GM19438 (cell line): Measurements from ENCODE around the gene LBP.
"Not testable (repeated sequence)": the region's sequence is repeated elsewhere in the genome, so short reads cannot be mapped to it uniquely, and the experiment has no call there.

ENCODE experiments used
- ATAC-seq: cut with Tn5 transposase; IDR thresholded peaks from one replicate; pipeline ENCODE4 v1.9.1; 2021; ENCODE audit warnings: low read depth; ENCODE audit not compliant: unreplicated experiment

Gene LBP

GRCh38 chr20:38393259-38393658, 47.0 kb downstream of the LBP start:
- no peak for ATAC-seq

- ATAC-seq, result no peak
Observed at GRCh38 chr20:38395165-38395564, 48.9 kb downstream of the LBP start.

GRCh38 chr20:38395751-38396395, 49.6 kb downstream of the LBP start:
- ATAC-seq, result not testable (repeated sequence)

- ATAC-seq, result no peak
Observed at GRCh38 chr20:38402089-38402488, 55.8 kb downstream of the LBP start.

GRCh38 chr20:38402816-38403215, 56.5 kb downstream of the LBP start:
- no peak for ATAC-seq

GRCh38 chr20:38404016-38404415, 57.7 kb downstream of the LBP start:
- ATAC-seq, result no peak

GRCh38 chr20:38405132-38405531, 58.9 kb downstream of the LBP start:
- no peak for ATAC-seq

- no peak for ATAC-seq
Observed at GRCh38 chr20:38406476-38406875, 60.2 kb downstream of the LBP start.

GRCh38 chr20:38407321-38407720, 61.0 kb downstream of the LBP start:
- ATAC-seq, result no peak

GRCh38 chr20:38407822-38408221, 61.5 kb downstream of the LBP start:
- not testable (repeated sequence) for ATAC-seq

GRCh38 chr20:38412877-38413577, 66.7 kb downstream of the LBP start:
- ATAC-seq, result no peak

- ATAC-seq, result no peak
Observed at GRCh38 chr20:38414769-38415450, 68.6 kb downstream of the LBP start.

GRCh38 chr20:38418509-38419204, 72.4 kb downstream of the LBP start:
- ATAC-seq, result no peak

GRCh38 chr20:38420388-38421085, 74.3 kb downstream of the LBP start:
- no peak for ATAC-seq

GRCh38 chr20:38421915-38422314, 75.6 kb downstream of the LBP start:
- no peak for ATAC-seq

- ATAC-seq, result no peak
Observed at GRCh38 chr20:38423541-38423940, 77.3 kb downstream of the LBP start.

- no peak for ATAC-seq
Observed at GRCh38 chr20:38424401-38424800, 78.1 kb downstream of the LBP start.

- ATAC-seq, result no peak
Observed at GRCh38 chr20:38426006-38426897, 80.0 kb downstream of the LBP start.
